ENCODE results near the gene GNAQ.

Gene GNAQ

DNA sequence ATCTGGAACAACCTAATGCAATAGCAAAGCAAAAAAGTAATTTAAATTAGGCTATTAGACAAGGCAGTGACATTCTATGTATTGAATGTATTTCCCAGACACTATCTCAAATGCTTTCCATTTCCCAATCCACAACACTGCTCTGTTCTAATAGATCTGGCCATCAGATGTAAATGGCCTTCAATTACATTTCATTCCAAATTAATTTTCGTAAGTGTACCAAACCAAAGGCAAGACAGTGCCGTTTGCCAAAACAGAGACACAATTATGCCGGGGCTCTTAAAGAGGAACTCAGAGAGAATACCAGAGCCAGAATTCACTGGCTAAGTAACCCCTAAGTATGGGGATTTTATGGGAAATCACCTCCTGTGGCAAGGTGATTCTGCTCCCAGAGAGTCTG is 63.1 kb downstream of the GNAQ start:
- no peak for TF ChIP-seq SIN3A (IDR thresholded peaks at IDR 0.05; ENCODE audit: borderline replicate concordance, insufficient read depth, low read length)
- no peak for TF ChIP-seq TAF1 (IDR thresholded peaks at IDR 0.05; ENCODE audit: borderline replicate concordance, insufficient read depth, low read length)
- no peak for TF ChIP-seq REST (IDR thresholded peaks at IDR 0.05; ENCODE audit: insufficient read depth in 1 of 2, low read depth in 2 of 2, low read length in 2 of 2)
- no peak for TF ChIP-seq FOXP2 (optimal IDR thresholded peaks at IDR 0.05; ENCODE audit: borderline replicate concordance, extremely low read depth, extremely low read length, insufficient read depth)
- no peak for TF ChIP-seq POLR2AphosphoS5 (IDR thresholded peaks at IDR 0.05; ENCODE audit: low read depth, low read length)

- TF ChIP-seq REST (IDR thresholded peaks at IDR 0.05; ENCODE audit: insufficient read depth in 1 of 2, low read depth in 2 of 2, low read length in 2 of 2) (no peak), SIN3A (IDR thresholded peaks at IDR 0.05; ENCODE audit: borderline replicate concordance, insufficient read depth, low read length) (no peak), FOXP2 (optimal IDR thresholded peaks at IDR 0.05; ENCODE audit: borderline replicate concordance, extremely low read depth, extremely low read length, insufficient read depth) (no peak), POLR2AphosphoS5 (IDR thresholded peaks at IDR 0.05; ENCODE audit: low read depth, low read length) (no peak), TAF1 (IDR thresholded peaks at IDR 0.05; ENCODE audit: borderline replicate concordance, insufficient read depth, low read length) (no peak)
These were observed 64.9 kb downstream of the GNAQ start for GRCh38 chr9:77966718-77967117.

- TF ChIP-seq TAF1 (IDR thresholded peaks at IDR 0.05; ENCODE audit: borderline replicate concordance, insufficient read depth, low read length) (no peak), SIN3A (IDR thresholded peaks at IDR 0.05; ENCODE audit: borderline replicate concordance, insufficient read depth, low read length) (no peak), FOXP2 (optimal IDR thresholded peaks at IDR 0.05; ENCODE audit: borderline replicate concordance, extremely low read depth, extremely low read length, insufficient read depth) (no peak)
These were observed 66.0 kb downstream of the GNAQ start for GRCh38 chr9:77965445-77966123.

DNA sequence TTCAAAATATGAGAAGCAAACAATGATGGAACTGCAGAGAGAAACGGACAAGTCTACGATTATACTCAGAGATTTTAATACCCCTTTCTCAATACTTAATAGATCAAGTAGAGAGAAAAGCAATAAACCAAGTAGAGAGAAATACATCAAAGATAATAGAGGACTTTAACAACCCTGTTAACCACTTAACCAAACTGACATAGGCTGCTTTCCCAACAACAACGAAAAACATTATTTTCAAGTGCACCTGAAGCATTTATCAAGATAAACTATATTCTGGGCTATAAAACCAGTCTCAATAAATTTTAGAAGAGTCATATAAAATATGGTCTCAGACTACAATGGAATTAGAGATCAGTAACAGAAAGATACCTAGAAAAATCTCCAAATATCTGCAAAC is 67.4 kb downstream of the GNAQ start:
- TF ChIP-seq SIN3A (IDR thresholded peaks at IDR 0.05; ENCODE audit: borderline replicate concordance, insufficient read depth, low read length) (no peak), REST (IDR thresholded peaks at IDR 0.05; ENCODE audit: insufficient read depth in 1 of 2, low read depth in 2 of 2, low read length in 2 of 2) (no peak), TAF1 (IDR thresholded peaks at IDR 0.05; ENCODE audit: borderline replicate concordance, insufficient read depth, low read length) (no peak)

- TF ChIP-seq TAF1 (IDR thresholded peaks at IDR 0.05; ENCODE audit: borderline replicate concordance, insufficient read depth, low read length), result no peak
- no peak for TF ChIP-seq POLR2AphosphoS5 (IDR thresholded peaks at IDR 0.05; ENCODE audit: low read depth, low read length)
- no peak for TF ChIP-seq SIN3A (IDR thresholded peaks at IDR 0.05; ENCODE audit: borderline replicate concordance, insufficient read depth, low read length)
- no peak for TF ChIP-seq FOXP2 (optimal IDR thresholded peaks at IDR 0.05; ENCODE audit: borderline replicate concordance, extremely low read depth, extremely low read length, insufficient read depth)
- TF ChIP-seq REST (IDR thresholded peaks at IDR 0.05; ENCODE audit: insufficient read depth in 1 of 2, low read depth in 2 of 2, low read length in 2 of 2), result no peak
These were observed 70.1 kb downstream of the GNAQ start for GRCh38 chr9:77961541-77961940.

All from PFSK-1 (cell line).